ENCODE results near the gene CHD1.

DNA sequence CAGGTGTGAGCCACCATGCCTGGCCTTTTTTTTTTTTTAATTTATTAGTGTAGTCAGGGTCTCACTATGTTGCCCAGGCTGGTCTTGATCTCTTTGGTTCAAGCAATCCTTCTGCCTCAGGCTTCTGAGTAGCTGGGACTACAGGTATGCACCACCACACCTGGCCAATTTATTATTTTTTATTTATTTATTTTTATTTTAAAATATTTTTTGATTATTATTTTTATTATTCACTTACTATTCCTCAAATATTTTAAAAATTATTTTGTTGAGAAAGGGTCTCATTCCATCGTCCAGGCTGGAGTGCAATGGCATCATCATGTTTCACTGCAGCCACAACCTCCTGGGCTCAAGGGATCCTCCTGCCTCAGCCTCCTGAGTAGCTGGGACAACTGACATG lies 49.7 kb upstream of the CHD1 start:
- TF ChIP-seq, protein P1, sequence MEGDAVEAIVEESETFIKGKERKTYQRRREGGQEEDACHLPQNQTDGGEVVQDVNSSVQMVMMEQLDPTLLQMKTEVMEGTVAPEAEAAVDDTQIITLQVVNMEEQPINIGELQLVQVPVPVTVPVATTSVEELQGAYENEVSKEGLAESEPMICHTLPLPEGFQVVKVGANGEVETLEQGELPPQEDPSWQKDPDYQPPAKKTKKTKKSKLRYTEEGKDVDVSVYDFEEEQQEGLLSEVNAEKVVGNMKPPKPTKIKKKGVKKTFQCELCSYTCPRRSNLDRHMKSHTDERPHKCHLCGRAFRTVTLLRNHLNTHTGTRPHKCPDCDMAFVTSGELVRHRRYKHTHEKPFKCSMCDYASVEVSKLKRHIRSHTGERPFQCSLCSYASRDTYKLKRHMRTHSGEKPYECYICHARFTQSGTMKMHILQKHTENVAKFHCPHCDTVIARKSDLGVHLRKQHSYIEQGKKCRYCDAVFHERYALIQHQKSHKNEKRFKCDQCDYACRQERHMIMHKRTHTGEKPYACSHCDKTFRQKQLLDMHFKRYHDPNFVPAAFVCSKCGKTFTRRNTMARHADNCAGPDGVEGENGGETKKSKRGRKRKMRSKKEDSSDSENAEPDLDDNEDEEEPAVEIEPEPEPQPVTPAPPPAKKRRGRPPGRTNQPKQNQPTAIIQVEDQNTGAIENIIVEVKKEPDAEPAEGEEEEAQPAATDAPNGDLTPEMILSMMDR (IDR thresholded peaks at IDR 0.05), result no peak
- no peak for TF ChIP-seq POLR2A (IDR thresholded peaks at IDR 0.05)
